Measurements from ENCODE around the gene STX4. TPM values are rescaled to one million over a fixed set of nuclear protein-coding genes. Genes with fewer than 3 reads are reported as not detected.

STX4 gene
- total and polyA plus RNA-seq, 4 experiments from 2014 or later, result 21.2 to 111 (median 69.5) TPM

GRCh38 chr16:31023627-31024226 is 9.6 kb upstream of the STX4 start:
- no peak for DNase-seq
- POLR2A ChIA-PET (ENCODE audit: partially characterized antibody), result no interaction called here
- H3K27ac Mint-ChIP-seq, result peak overlapping the region in 1 of 7 donors; percentile 32
- H3K27me3 Mint-ChIP-seq, result no peaks in the 10 kb centered on the region
- no peaks in the 10 kb centered on the region for H3K4me1 ChIP-seq (ENCODE audit: insufficient read depth, low read length)
- no peak overlapping the region for H3K4me3 Mint-ChIP-seq
- H3K4me3 ChIP-seq (ENCODE audit: low read length in 2 of 2), result no peak overlapping the region
- no peaks in the 10 kb centered on the region for H3K36me3 ChIP-seq (ENCODE audit: insufficient read depth, low read length)
- H3K36me3 Mint-ChIP-seq, result no peaks in the 10 kb centered on the region
- H3K27ac ChIP-seq (ENCODE audit: low read depth, low read length), result no peak overlapping the region
- CTCF ChIA-PET (ENCODE audit: partially characterized antibody), result no interaction called here
- no peaks in the 10 kb centered on the region for H3K9me3 Mint-ChIP-seq
- H3K27me3 ChIP-seq (ENCODE audit: insufficient read depth, low read length), result no peaks in the 10 kb centered on the region
- no peaks in the 10 kb centered on the region for H3K4me1 Mint-ChIP-seq
- H3K9me3 ChIP-seq (ENCODE audit: control insufficient read depth in 1 of 2, low read length in 2 of 2), result no peaks in the 10 kb centered on the region
- intact Hi-C loops (cut with micrococcal nuclease), result no loop called here

GRCh38 chr16:31025339-31025738 is 8.0 kb upstream of the STX4 start:
- no peaks in the 10 kb centered on the region for H3K36me3 Mint-ChIP-seq
- H3K4me1 Mint-ChIP-seq, result no peaks in the 10 kb centered on the region
- Histone ChIP-seq H3K36me3 (ENCODE audit: insufficient read depth, low read length) (no peaks in the 10 kb centered on the region), H3K27ac (ENCODE audit: low read depth, low read length) (no peak overlapping the region), H3K4me3 (ENCODE audit: low read length in 2 of 2) (no peak overlapping the region), H3K27me3 (ENCODE audit: insufficient read depth, low read length) (no peaks in the 10 kb centered on the region), H3K9me3 (ENCODE audit: control insufficient read depth in 1 of 2, low read length in 2 of 2) (no peaks in the 10 kb centered on the region), H3K4me1 (ENCODE audit: insufficient read depth, low read length) (no peaks in the 10 kb centered on the region)
- POLR2A ChIA-PET (ENCODE audit: partially characterized antibody), result interaction anchor here (1.0 kb wide), 1 partner anchor 177 kb away, joined by 3 read pairs; no protein-coding TSS in a partner anchor
- no peak overlapping the region for H3K4me3 Mint-ChIP-seq
- intact Hi-C loops (cut with micrococcal nuclease), result no loop called here
- H3K9me3 Mint-ChIP-seq, result no peaks in the 10 kb centered on the region
- DNase-seq, result no peak
- H3K27me3 Mint-ChIP-seq, result no peaks in the 10 kb centered on the region
- peak overlapping the region in 1 of 7 donors; percentile 49 for H3K27ac Mint-ChIP-seq
- CTCF ChIA-PET (ENCODE audit: partially characterized antibody), result no interaction called here

- CTCF ChIA-PET (ENCODE audit: partially characterized antibody), result no interaction called here
- Histone ChIP-seq H3K36me3 (ENCODE audit: insufficient read depth, low read length) (no peaks in the 10 kb centered on the region), H3K4me1 (ENCODE audit: insufficient read depth, low read length) (peaks cover 13% of the 10 kb centered on the region), H3K4me3 (ENCODE audit: low read length in 2 of 2) (no peak overlapping the region), H3K9me3 (ENCODE audit: control insufficient read depth in 1 of 2, low read length in 2 of 2) (no peaks in the 10 kb centered on the region), H3K27me3 (ENCODE audit: insufficient read depth, low read length) (no peaks in the 10 kb centered on the region), H3K27ac (ENCODE audit: low read depth, low read length) (no peak overlapping the region)
- H3K4me1 Mint-ChIP-seq, result peaks cover 5 to 25% (median 13%) of the 10 kb centered on the region in 4 donors
- intact Hi-C loops (cut with micrococcal nuclease), result no loop called here
- H3K36me3 Mint-ChIP-seq, result peaks cover 0 to 14% of the 10 kb centered on the region in 2 donors
- POLR2A ChIA-PET (ENCODE audit: partially characterized antibody), result no interaction called here
- peak overlapping the region in 1 of 7 donors; percentile 48 for H3K27ac Mint-ChIP-seq
- no peak overlapping the region for H3K4me3 Mint-ChIP-seq
- DNase-seq, result no peak
- H3K27me3 Mint-ChIP-seq, result no peaks in the 10 kb centered on the region
- peaks cover 0 to 6% (median 0%) of the 10 kb centered on the region in 8 donors for H3K9me3 Mint-ChIP-seq
These were observed 4.1 kb upstream of the STX4 start for GRCh38 chr16:31029272-31029671.

- peaks cover 0 to 6% (median 0%) of the 10 kb centered on the region in 8 donors for H3K9me3 Mint-ChIP-seq
- H3K36me3 Mint-ChIP-seq, result peaks cover 4 to 22% of the 10 kb centered on the region in 2 donors
- Histone ChIP-seq H3K4me1 (ENCODE audit: insufficient read depth, low read length) (peaks cover 24% of the 10 kb centered on the region), H3K4me3 (ENCODE audit: low read length in 2 of 2) (no peak overlapping the region), H3K27ac (ENCODE audit: low read depth, low read length) (no peak overlapping the region), H3K27me3 (ENCODE audit: insufficient read depth, low read length) (no peaks in the 10 kb centered on the region), H3K36me3 (ENCODE audit: insufficient read depth, low read length) (peaks cover 8% of the 10 kb centered on the region), H3K9me3 (ENCODE audit: control insufficient read depth in 1 of 2, low read length in 2 of 2) (no peaks in the 10 kb centered on the region)
- CTCF ChIA-PET (ENCODE audit: partially characterized antibody), result no interaction called here
- POLR2A ChIA-PET (ENCODE audit: partially characterized antibody), result interaction anchor here (1.5 to 6.9 kb wide), 2 partner anchors 42 to 111 kb away, joined by 6 to 74 read pairs; partner anchors contain the start of genes ZNF646 and ZNF668
- H3K27ac Mint-ChIP-seq, result peak overlapping the region in 5 of 7 donors; percentile 42 to 98 (median 79)
- no peak for DNase-seq
- peak overlapping the region in 1 of 8 donors; percentile 96 for H3K4me3 Mint-ChIP-seq
- peaks cover 5 to 32% (median 19%) of the 10 kb centered on the region in 4 donors for H3K4me1 Mint-ChIP-seq
- intact Hi-C loops (cut with micrococcal nuclease), result loop anchor here (5.0 kb wide), 1 partner anchor 836 kb away; no protein-coding TSS in a partner anchor
- H3K27me3 Mint-ChIP-seq, result no peaks in the 10 kb centered on the region
These were observed 2.1 kb upstream of the STX4 start for GRCh38 chr16:31031276-31031675.

GRCh38 chr16:31033709-31034492 is 543 bp downstream of the STX4 start:
- H3K27ac ChIP-seq (ENCODE audit: low read depth, low read length), result peak overlapping the region; percentile 86
- no peaks in the 10 kb centered on the region for H3K27me3 ChIP-seq (ENCODE audit: insufficient read depth, low read length)
- H3K9me3 ChIP-seq (ENCODE audit: control insufficient read depth in 1 of 2, low read length in 2 of 2), result no peaks in the 10 kb centered on the region
- Mint-ChIP-seq H3K27me3 (no peaks in the 10 kb centered on the region), H3K9me3 (peaks cover 0 to 6% (median 0%) of the 10 kb centered on the region in 8 donors), H3K36me3 (peaks cover 15 to 35% of the 10 kb centered on the region in 2 donors), H3K4me1 (peaks cover 6 to 38% (median 22%) of the 10 kb centered on the region in 4 donors), H3K4me3 (peak overlapping the region; percentile 91 to 98 (median 95)), H3K27ac (peak overlapping the region; percentile 93 to 98 (median 98))
- peak; percentile 82 to 87 (median 85) for DNase-seq
- H3K36me3 ChIP-seq (ENCODE audit: insufficient read depth, low read length), result peaks cover 20% of the 10 kb centered on the region
- CTCF ChIA-PET (ENCODE audit: partially characterized antibody), result no interaction called here
- POLR2A ChIA-PET (ENCODE audit: partially characterized antibody), result interaction anchor here (0.9 to 6.9 kb wide), 11 partner anchors 8 to 426 kb away, joined by 3 to 74 read pairs (median 4); partner anchors contain the start of genes ARMC5, FUS, KAT8 and SETD1A
- peak overlapping the region; percentile 83 to 97 for H3K4me3 ChIP-seq (ENCODE audit: low read length in 2 of 2)
- peaks cover 24% of the 10 kb centered on the region for H3K4me1 ChIP-seq (ENCODE audit: insufficient read depth, low read length)
- intact Hi-C loops (cut with micrococcal nuclease), result loop anchor here (1.0 to 5.0 kb wide), 11 partner anchors 37 to 833 kb away; partner anchors contain the start of genes ARMC5, FBXL19, KAT8 and SETD1A

GRCh38 chr16:31036691-31037090 is 3.3 kb downstream of the STX4 start:
- no peak overlapping the region for H3K27ac ChIP-seq (ENCODE audit: low read depth, low read length)
- CTCF ChIA-PET (ENCODE audit: partially characterized antibody), result no interaction called here
- H3K27ac Mint-ChIP-seq, result peak overlapping the region in 3 of 7 donors; percentile 7 to 69 (median 67)

GRCh38 chr16:31038993-31039392 is 5.6 kb downstream of the STX4 start:
- no peak for DNase-seq
- H3K27me3 Mint-ChIP-seq, result no peaks in the 10 kb centered on the region
- H3K4me3 Mint-ChIP-seq, result no peak overlapping the region
- H3K4me1 Mint-ChIP-seq, result peaks cover 2 to 19% (median 10%) of the 10 kb centered on the region in 4 donors
- H3K27me3 ChIP-seq (ENCODE audit: insufficient read depth, low read length), result no peaks in the 10 kb centered on the region
- POLR2A ChIA-PET (ENCODE audit: partially characterized antibody), result no interaction called here
- peaks cover 28 to 37% of the 10 kb centered on the region in 2 donors for H3K36me3 Mint-ChIP-seq
- peaks cover 12% of the 10 kb centered on the region for H3K4me1 ChIP-seq (ENCODE audit: insufficient read depth, low read length)
- no peak overlapping the region for H3K27ac ChIP-seq (ENCODE audit: low read depth, low read length)
- peaks cover 37% of the 10 kb centered on the region for H3K36me3 ChIP-seq (ENCODE audit: insufficient read depth, low read length)
- H3K27ac Mint-ChIP-seq, result peak overlapping the region in 1 of 7 donors; percentile 65
- CTCF ChIA-PET (ENCODE audit: partially characterized antibody), result no interaction called here
- intact Hi-C loops (cut with micrococcal nuclease), result no loop called here
- H3K4me3 ChIP-seq (ENCODE audit: low read length in 2 of 2), result no peak overlapping the region
- H3K9me3 Mint-ChIP-seq, result peaks cover 0 to 3% (median 0%) of the 10 kb centered on the region in 8 donors
- no peaks in the 10 kb centered on the region for H3K9me3 ChIP-seq (ENCODE audit: control insufficient read depth in 1 of 2, low read length in 2 of 2)

More at GRCh38 chr16:31036691-31037090, 3.3 kb downstream of the STX4 start:
- H3K36me3 Mint-ChIP-seq, result peaks cover 22 to 47% of the 10 kb centered on the region in 2 donors
- H3K9me3 Mint-ChIP-seq, result peaks cover 0 to 6% (median 0%) of the 10 kb centered on the region in 8 donors
- no peaks in the 10 kb centered on the region for H3K27me3 Mint-ChIP-seq
- intact Hi-C loops (cut with micrococcal nuclease), result no loop called here
- no peak overlapping the region for H3K4me3 ChIP-seq (ENCODE audit: low read length in 2 of 2)
- DNase-seq, result no peak
- peaks cover 24% of the 10 kb centered on the region for H3K4me1 ChIP-seq (ENCODE audit: insufficient read depth, low read length)
- H3K4me3 Mint-ChIP-seq, result peak overlapping the region in 1 of 8 donors; percentile 15
- H3K4me1 Mint-ChIP-seq, result peaks cover 6 to 35% (median 21%) of the 10 kb centered on the region in 4 donors
- H3K27me3 ChIP-seq (ENCODE audit: insufficient read depth, low read length), result no peaks in the 10 kb centered on the region
- no peaks in the 10 kb centered on the region for H3K9me3 ChIP-seq (ENCODE audit: control insufficient read depth in 1 of 2, low read length in 2 of 2)
- peaks cover 31% of the 10 kb centered on the region for H3K36me3 ChIP-seq (ENCODE audit: insufficient read depth, low read length)
- POLR2A ChIA-PET (ENCODE audit: partially characterized antibody), result interaction anchor here (0.6 to 6.9 kb wide), 2 partner anchors 30 to 36 kb away, joined by 3 to 74 read pairs; partner anchors contain the start of genes ZNF646 and ZNF668

Data from CD4-positive, alpha-beta memory T cell (primary cell).